Measurements from ENCODE around the gene DNAJB1.
"Not testable (repeated sequence)": the region's sequence is repeated elsewhere in the genome, so short reads cannot be mapped to it uniquely, and the experiment has no call there.

DNAJB1 gene

DNA sequence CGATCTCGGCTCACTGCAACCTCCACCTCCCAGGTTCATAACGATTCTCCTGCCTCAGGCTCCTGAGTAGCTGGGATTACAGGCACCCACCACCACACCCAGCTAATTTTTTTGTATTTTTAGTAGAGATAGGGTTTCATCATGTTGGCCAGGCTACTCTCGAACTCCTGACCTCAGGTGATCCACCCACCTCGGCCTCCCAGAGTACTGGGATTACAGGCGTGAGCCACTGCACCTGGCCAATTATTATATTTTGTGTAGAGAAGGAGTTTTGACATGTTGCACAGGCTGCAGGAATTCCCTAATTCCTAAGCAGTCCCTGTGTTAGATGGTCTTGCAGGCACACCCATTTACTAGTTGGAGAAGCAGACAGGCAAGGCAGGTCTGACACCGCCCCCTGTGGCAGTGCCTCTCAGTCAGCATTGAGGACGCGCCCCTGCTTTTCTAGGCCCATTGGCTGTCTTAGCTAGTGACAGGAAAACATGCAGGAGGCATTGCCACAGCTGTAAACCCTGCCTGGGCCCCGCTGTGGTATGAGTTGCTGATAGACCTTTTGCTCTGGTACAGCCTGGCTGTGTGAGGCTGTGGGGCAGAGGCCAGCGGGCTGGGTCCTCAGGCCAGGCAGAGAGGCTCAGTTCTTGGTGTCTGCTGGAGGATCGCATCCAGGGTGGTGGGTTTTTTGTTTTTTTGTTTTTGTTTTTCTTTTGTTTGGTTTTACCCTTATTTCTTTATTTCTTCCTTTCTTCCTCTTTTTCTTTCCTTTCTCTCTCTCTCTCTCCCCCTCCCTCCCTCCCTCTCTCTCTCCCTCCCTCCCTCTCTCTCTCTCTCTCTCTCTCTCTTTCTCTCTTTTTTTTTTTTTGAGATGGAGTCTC, 33.2 kb upstream of the DNAJB1 start:
- not testable (repeated sequence) for H3K27ac ChIP-seq (ENCODE audit: low read depth, low read length); H3K9ac ChIP-seq (ENCODE audit: low read length); H3K4me3 ChIP-seq (ENCODE audit: low read depth in 1 of 2, low read length in 2 of 2); H3K9me3 ChIP-seq (ENCODE audit: low read length); H3K27me3 ChIP-seq (ENCODE audit: control insufficient read depth in 1 of 2, insufficient read depth in 2 of 2, low read length in 2 of 2); H3K36me3 ChIP-seq (ENCODE audit: insufficient read depth, low read length); H3K4me1 ChIP-seq (ENCODE audit: insufficient read depth, low read length)

GRCh38 chr19:14550201-14550754, 32.1 kb upstream of the DNAJB1 start:
- no peaks in the 10 kb centered on the region for H3K9me3 ChIP-seq (ENCODE audit: low read length)
- H3K4me1 ChIP-seq (ENCODE audit: insufficient read depth, low read length): no peaks in the 10 kb centered on the region
- no peak overlapping the region for H3K4me3 ChIP-seq (ENCODE audit: low read depth in 1 of 2, low read length in 2 of 2)
- H3K27me3 ChIP-seq (ENCODE audit: control insufficient read depth in 1 of 2, insufficient read depth in 2 of 2, low read length in 2 of 2): no peaks in the 10 kb centered on the region
- H3K9ac ChIP-seq (ENCODE audit: low read length): no peak overlapping the region
- no peaks in the 10 kb centered on the region for H3K36me3 ChIP-seq (ENCODE audit: insufficient read depth, low read length)
- no peak overlapping the region for H3K27ac ChIP-seq (ENCODE audit: low read depth, low read length)

GRCh38 chr19:14545716-14546082, 27.5 kb upstream of the DNAJB1 start:
- H3K4me3 ChIP-seq (ENCODE audit: low read depth in 1 of 2, low read length in 2 of 2): no peak overlapping the region
- no peaks in the 10 kb centered on the region for H3K4me1 ChIP-seq (ENCODE audit: insufficient read depth, low read length)
- no peak overlapping the region for H3K27ac ChIP-seq (ENCODE audit: low read depth, low read length)
- no peaks in the 10 kb centered on the region for H3K27me3 ChIP-seq (ENCODE audit: control insufficient read depth in 1 of 2, insufficient read depth in 2 of 2, low read length in 2 of 2)
- no peak overlapping the region for H3K9ac ChIP-seq (ENCODE audit: low read length)
- H3K9me3 ChIP-seq (ENCODE audit: low read length): no peaks in the 10 kb centered on the region
- H3K36me3 ChIP-seq (ENCODE audit: insufficient read depth, low read length): no peaks in the 10 kb centered on the region

DNA sequence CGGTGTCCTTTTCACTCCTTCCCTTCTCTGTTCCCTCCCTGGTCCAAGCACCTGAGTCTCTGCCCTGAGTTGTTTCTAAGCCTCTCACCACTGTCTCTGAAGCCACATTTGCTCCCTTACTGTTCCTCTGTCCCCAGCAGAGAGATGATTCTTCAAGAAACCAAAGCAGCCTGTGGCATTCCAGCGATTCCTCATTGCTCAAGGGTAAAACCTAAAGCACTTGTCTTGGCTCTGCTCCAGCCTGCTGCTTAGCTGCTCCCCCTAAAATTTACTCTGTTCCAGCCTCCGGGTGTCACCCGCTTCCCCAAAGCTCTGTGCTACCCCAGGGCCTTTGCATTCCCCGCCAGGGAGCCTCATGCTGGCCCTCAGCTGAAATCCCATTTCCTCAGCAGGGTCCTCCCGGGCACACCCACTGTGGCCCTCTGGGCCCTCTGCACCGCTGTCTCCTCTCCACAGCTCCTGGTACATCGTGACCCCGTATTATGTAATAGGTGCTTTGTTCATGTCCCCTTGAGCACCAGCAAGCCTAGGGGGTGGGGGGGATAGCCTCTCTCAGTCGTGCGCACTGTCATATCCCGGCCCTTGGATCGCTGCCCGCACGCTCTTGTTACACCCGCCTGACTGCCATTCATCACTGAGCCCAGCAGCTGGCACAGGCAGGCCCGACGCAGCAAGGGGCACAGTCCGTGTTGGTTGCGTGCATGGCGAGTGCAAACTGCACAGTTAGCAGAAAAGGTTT, 26.9 kb upstream of the DNAJB1 start:
- H3K9me3 ChIP-seq (ENCODE audit: low read length): no peaks in the 10 kb centered on the region
- no peak overlapping the region for H3K9ac ChIP-seq (ENCODE audit: low read length)
- H3K27me3 ChIP-seq (ENCODE audit: control insufficient read depth in 1 of 2, insufficient read depth in 2 of 2, low read length in 2 of 2): no peaks in the 10 kb centered on the region
- H3K27ac ChIP-seq (ENCODE audit: low read depth, low read length): no peak overlapping the region
- H3K4me3 ChIP-seq (ENCODE audit: low read depth in 1 of 2, low read length in 2 of 2): no peak overlapping the region
- H3K36me3 ChIP-seq (ENCODE audit: insufficient read depth, low read length): no peaks in the 10 kb centered on the region
- no peaks in the 10 kb centered on the region for H3K4me1 ChIP-seq (ENCODE audit: insufficient read depth, low read length)

GRCh38 chr19:14544047-14544446, 25.9 kb upstream of the DNAJB1 start:
- H3K4me1 ChIP-seq (ENCODE audit: insufficient read depth, low read length): no peaks in the 10 kb centered on the region
- H3K36me3 ChIP-seq (ENCODE audit: insufficient read depth, low read length): no peaks in the 10 kb centered on the region
- no peak overlapping the region for H3K9ac ChIP-seq (ENCODE audit: low read length)
- no peaks in the 10 kb centered on the region for H3K27me3 ChIP-seq (ENCODE audit: control insufficient read depth in 1 of 2, insufficient read depth in 2 of 2, low read length in 2 of 2)
- no peak overlapping the region for H3K4me3 ChIP-seq (ENCODE audit: low read depth in 1 of 2, low read length in 2 of 2)
- no peaks in the 10 kb centered on the region for H3K9me3 ChIP-seq (ENCODE audit: low read length)
- no peak overlapping the region for H3K27ac ChIP-seq (ENCODE audit: low read depth, low read length)

DNA sequence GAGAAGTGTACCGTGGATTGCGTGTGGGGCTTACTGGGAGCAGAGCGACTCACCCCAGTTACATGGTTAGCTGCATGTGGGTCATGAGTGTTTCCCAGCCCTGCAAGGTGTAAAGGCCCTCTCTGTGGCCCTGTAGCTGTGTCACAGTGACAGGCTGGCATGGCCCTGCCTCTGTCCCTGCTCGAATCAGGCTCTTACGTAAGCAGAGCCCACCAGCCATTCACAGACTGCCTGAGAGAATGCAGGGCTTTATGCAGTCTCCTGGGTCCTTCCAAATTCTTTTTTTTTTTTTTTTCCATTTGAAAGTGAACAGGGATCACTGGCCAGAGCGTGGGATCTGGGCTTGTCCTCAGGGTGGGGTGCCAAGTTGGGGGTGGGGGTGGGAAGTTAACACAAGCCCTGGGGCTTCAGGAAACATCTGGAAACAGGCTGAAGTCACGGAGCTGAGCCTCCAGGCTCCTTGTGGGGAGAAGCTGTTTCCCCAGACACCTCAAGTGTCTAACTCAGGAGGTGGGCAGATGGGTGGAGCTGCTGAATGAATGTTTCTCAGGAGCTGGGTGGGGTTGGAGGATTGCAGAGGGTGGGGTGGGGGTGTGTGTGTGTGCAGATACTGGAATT, 24.6 kb upstream of the DNAJB1 start:
- H3K27ac ChIP-seq (ENCODE audit: low read depth, low read length): no peak overlapping the region
- H3K9me3 ChIP-seq (ENCODE audit: low read length): no peaks in the 10 kb centered on the region
- H3K4me3 ChIP-seq (ENCODE audit: low read depth in 1 of 2, low read length in 2 of 2): no peak overlapping the region
- no peaks in the 10 kb centered on the region for H3K4me1 ChIP-seq (ENCODE audit: insufficient read depth, low read length)
- no peaks in the 10 kb centered on the region for H3K36me3 ChIP-seq (ENCODE audit: insufficient read depth, low read length)
- no peaks in the 10 kb centered on the region for H3K27me3 ChIP-seq (ENCODE audit: control insufficient read depth in 1 of 2, insufficient read depth in 2 of 2, low read length in 2 of 2)
- H3K9ac ChIP-seq (ENCODE audit: low read length): no peak overlapping the region

DNA sequence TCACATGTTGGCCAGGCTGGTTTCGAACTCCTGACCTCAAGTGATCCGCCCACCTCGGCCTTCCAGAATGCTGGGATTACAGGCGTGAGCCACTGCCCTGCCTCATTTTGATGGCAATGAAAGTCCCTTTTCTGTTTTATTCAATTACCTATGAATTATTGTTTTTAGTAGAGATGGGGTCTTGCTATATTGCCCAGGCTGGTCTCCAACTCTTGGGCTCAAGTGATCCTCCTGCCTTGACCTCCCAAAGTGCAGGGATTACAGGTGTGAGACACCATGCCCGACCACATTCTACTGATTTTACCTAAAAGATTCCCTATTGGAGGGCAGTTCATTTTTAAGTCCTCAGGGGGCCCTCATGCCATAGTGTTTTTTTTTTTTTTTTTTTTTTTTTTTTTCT, 23.8 kb upstream of the DNAJB1 start:
- H3K9me3 ChIP-seq (ENCODE audit: low read length); H3K27me3 ChIP-seq (ENCODE audit: control insufficient read depth in 1 of 2, insufficient read depth in 2 of 2, low read length in 2 of 2); H3K9ac ChIP-seq (ENCODE audit: low read length); H3K36me3 ChIP-seq (ENCODE audit: insufficient read depth, low read length); H3K27ac ChIP-seq (ENCODE audit: low read depth, low read length); H3K4me3 ChIP-seq (ENCODE audit: low read depth in 1 of 2, low read length in 2 of 2); H3K4me1 ChIP-seq (ENCODE audit: insufficient read depth, low read length): not testable (repeated sequence)

- H3K9me3 ChIP-seq (ENCODE audit: low read length): no peaks in the 10 kb centered on the region
- H3K27me3 ChIP-seq (ENCODE audit: control insufficient read depth in 1 of 2, insufficient read depth in 2 of 2, low read length in 2 of 2): no peaks in the 10 kb centered on the region
- no peak overlapping the region for H3K4me3 ChIP-seq (ENCODE audit: low read depth in 1 of 2, low read length in 2 of 2)
- no peak overlapping the region for H3K27ac ChIP-seq (ENCODE audit: low read depth, low read length)
- H3K4me1 ChIP-seq (ENCODE audit: insufficient read depth, low read length): no peaks in the 10 kb centered on the region
- H3K36me3 ChIP-seq (ENCODE audit: insufficient read depth, low read length): no peaks in the 10 kb centered on the region
- H3K9ac ChIP-seq (ENCODE audit: low read length): no peak overlapping the region
These were observed 22.7 kb upstream of the DNAJB1 start for GRCh38 chr19:14540741-14541525.

DNA sequence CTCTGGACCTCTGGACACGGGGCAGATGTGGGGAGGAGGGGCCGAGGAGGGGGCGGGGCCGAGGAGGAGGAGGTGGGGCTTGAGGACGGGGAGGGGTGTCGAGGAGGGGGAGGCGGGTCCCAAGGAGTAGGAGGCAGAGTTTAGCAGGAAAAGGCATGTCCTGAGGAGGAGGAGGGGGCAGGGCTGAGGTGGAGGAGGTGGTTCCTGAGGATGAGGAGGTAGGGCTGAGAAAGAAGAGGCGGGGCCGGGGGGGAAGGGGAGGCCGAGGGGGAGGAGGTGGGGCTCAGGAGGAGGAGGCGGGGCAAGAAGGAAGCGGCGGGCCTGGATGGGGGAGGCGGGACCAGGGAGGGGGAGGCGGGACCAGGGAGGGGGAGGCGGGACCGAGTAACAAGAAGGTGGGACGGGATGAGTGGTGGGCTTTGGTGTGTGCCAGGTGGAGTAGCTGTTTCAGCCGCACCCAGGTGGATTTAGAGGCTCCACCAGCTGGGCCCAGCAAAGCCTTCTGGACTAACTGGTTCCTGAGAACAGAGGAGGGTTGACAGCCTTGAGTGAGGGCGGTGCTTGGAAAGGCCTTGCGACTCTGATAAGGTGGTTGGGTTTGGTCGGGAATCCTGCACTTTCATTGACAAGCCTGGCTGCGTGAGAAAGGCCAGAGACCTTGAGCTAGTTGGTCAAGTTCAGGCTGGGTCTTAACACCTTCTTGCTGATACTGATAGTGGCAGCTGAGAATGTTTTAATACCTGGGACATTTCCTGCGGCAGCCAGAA, 18.9 kb upstream of the DNAJB1 start:
- H3K9me3 ChIP-seq (ENCODE audit: low read length): no peaks in the 10 kb centered on the region
- H3K4me1 ChIP-seq (ENCODE audit: insufficient read depth, low read length): no peaks in the 10 kb centered on the region
- no peak overlapping the region for H3K9ac ChIP-seq (ENCODE audit: low read length)
- no peaks in the 10 kb centered on the region for H3K27me3 ChIP-seq (ENCODE audit: control insufficient read depth in 1 of 2, insufficient read depth in 2 of 2, low read length in 2 of 2)
- H3K36me3 ChIP-seq (ENCODE audit: insufficient read depth, low read length): no peaks in the 10 kb centered on the region
- H3K4me3 ChIP-seq (ENCODE audit: low read depth in 1 of 2, low read length in 2 of 2): no peak overlapping the region
- no peak overlapping the region for H3K27ac ChIP-seq (ENCODE audit: low read depth, low read length)

- no peak overlapping the region for H3K9ac ChIP-seq (ENCODE audit: low read length)
- H3K4me1 ChIP-seq (ENCODE audit: insufficient read depth, low read length): peaks cover 6% of the 10 kb centered on the region
- H3K27ac ChIP-seq (ENCODE audit: low read depth, low read length): no peak overlapping the region
- no peaks in the 10 kb centered on the region for H3K36me3 ChIP-seq (ENCODE audit: insufficient read depth, low read length)
- H3K9me3 ChIP-seq (ENCODE audit: low read length): no peaks in the 10 kb centered on the region
- no peak overlapping the region for H3K4me3 ChIP-seq (ENCODE audit: low read depth in 1 of 2, low read length in 2 of 2)
- no peaks in the 10 kb centered on the region for H3K27me3 ChIP-seq (ENCODE audit: control insufficient read depth in 1 of 2, insufficient read depth in 2 of 2, low read length in 2 of 2)
These were observed 15.3 kb upstream of the DNAJB1 start for GRCh38 chr19:14533450-14533849.
